Omental fat pad (tissue), 4 donors: ENCODE results near the gene DVL1. TPM values are rescaled to one million over a fixed set of nuclear protein-coding genes. Genes with fewer than 3 reads are reported as not detected.
"Not testable (repeated sequence)": the region's sequence is repeated elsewhere in the genome, so short reads cannot be mapped to it uniquely, and the experiment has no call there.

ENCODE experiments used
- ATAC-seq: fragments of 150-250 bp; one replicate; pipeline ENCODE4 v1.9.1; 2016; ENCODE audit warnings: mild to moderate bottlenecking, moderate library complexity; ENCODE audit not compliant: low FRiP score
- DNase-seq: peaks from one replicate; pipeline ENCODE4 v3.0.0-alpha.2; 2019; ENCODE audit warnings: low spot score
- total RNA-seq, 4 donors: library from RNA; depleted of rRNA; stranded (reverse); fragments of >200 nt; gene quantifications; one replicate each; pipeline ENCODE4 v1.1.0, GENCODE V29; 2016
- TF ChIP-seq, protein P1 (sequence below), 3 donors: fragments of 450-650 bp; IDR thresholded peaks; one replicate each; pipeline ENCODE4 v1.5.1; 2016 to 2017; ENCODE audit warnings: antibody characterized with exemption in 3 of 3, mild to moderate bottlenecking in 3 of 3, moderate library complexity in 2 of 3

The DVL1 gene
- total RNA-seq, 4 donors from 2014 or later, result 56.6 to 65.0 (median 61.8) TPM

DNA sequence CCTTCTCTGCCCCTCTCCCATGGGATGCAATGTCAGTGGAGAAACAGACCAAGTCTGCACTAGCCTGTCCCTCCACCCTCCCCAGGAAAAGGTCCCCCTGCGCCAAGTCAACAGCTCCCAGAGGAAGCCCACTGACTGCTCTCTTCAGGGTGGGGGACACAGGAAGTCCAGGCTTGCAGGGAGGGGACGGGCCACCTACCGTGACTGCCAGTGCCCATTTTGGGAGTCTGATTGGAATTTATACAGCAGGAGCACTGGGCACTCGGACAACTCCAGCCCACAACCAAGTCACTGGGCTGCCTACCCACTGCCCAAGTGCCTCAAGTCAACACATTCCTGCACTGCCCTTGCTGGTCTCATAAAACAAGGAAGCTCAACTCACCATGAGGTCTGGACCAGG is 43.8 kb upstream of the DVL1 start:
- DNase-seq (no peak), ATAC-seq (no peak)
- TF ChIP-seq, protein P1, sequence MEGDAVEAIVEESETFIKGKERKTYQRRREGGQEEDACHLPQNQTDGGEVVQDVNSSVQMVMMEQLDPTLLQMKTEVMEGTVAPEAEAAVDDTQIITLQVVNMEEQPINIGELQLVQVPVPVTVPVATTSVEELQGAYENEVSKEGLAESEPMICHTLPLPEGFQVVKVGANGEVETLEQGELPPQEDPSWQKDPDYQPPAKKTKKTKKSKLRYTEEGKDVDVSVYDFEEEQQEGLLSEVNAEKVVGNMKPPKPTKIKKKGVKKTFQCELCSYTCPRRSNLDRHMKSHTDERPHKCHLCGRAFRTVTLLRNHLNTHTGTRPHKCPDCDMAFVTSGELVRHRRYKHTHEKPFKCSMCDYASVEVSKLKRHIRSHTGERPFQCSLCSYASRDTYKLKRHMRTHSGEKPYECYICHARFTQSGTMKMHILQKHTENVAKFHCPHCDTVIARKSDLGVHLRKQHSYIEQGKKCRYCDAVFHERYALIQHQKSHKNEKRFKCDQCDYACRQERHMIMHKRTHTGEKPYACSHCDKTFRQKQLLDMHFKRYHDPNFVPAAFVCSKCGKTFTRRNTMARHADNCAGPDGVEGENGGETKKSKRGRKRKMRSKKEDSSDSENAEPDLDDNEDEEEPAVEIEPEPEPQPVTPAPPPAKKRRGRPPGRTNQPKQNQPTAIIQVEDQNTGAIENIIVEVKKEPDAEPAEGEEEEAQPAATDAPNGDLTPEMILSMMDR (IDR thresholded peaks at IDR 0.05), result no peak

DNA sequence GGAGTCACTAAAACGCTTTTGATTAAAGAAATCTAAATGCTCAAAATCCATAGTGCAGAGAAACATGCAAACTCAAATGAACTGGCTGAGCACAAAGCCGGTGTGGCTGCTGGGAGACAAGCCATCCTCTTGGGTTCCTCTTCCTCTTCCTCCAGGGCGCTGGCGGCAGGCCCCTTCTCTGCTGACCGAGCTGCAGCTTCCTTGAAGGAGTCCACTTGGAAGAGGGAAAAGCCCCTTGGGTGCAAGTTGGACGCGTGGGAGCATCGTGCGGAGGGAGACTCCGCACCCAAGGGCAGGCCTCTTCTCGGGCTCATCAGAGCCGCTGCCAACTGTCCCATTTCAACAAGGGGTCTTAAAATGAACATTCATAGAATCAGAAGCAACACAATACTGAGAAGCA is 42.0 kb upstream of the DVL1 start:
- no peak for ATAC-seq
- TF ChIP-seq, protein P1 (IDR thresholded peaks at IDR 0.05), result no peak
- DNase-seq, result no peak

DNA sequence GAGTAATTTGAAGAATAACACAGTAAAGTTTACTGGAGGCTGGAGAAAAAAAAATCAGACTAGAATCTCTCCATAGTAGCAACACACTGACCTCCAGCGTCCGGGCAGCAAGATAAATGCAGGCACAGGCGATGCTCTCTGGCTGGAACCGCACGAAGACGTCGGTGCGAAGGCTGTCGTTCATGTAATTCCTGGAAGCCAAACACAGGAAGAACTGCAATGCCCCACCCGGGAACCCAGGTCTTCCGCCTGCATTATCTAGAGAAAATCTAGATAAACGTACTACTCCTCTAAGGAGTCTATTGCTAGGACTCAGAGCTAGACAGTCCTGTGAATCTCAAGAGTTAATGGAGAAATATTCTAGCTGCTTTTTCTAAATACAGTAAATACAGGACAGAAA is 41.5 kb upstream of the DVL1 start:
- no peak for ATAC-seq
- TF ChIP-seq, protein P1 (IDR thresholded peaks at IDR 0.05), result no peak
- DNase-seq, result no peak

DNA sequence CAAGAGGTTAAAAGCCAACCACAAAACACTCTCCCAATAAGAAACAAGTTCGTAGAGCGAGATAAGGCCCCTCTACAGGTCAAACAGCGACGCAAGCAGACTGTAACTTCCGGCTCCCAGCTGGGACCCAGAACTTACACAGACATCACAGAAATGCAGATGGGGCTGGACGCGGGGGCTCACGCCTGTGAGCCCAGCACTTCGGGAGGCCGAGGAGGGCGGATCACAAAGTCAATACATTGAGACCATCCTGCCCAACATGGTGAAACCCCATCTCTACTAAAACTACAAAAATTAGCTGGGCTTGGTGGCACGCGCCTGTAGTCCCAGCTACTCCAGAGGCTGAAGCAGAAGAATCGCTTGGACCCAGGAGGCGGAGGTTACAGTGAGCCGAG is 38.9 kb upstream of the DVL1 start:
- ATAC-seq (no peak), DNase-seq (no peak)
- TF ChIP-seq, protein P1 (IDR thresholded peaks at IDR 0.05), result no peak

GRCh38 chr1:1387098-1388077 is 38.2 kb upstream of the DVL1 start:
- ATAC-seq, result no peak
- TF ChIP-seq, protein P1 (IDR thresholded peaks at IDR 0.05), result no peak

DNA sequence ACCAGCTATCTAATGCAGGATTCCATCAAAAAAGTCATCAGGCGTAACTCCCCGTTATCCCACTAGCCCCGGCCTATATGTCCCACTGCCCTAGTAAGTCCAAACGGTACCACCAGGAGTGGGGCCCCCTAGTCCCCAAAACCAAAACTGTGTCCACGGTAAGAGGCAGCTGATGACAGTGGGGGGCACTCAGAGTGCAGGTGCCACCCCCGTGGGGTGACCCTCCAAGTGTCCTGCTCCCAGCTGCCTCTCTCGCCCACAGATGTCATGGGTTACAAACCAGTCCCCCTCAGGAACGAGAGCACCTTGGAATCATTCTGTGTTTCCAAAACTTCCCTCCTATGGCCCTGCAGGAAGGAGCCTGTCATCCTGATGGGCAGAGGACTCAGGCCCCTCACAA is 36.7 kb upstream of the DVL1 start:
- no peak for DNase-seq
- TF ChIP-seq, protein P1 (IDR thresholded peaks at IDR 0.05), result no peak
- ATAC-seq, result no peak

More at GRCh38 chr1:1387098-1388077, 38.2 kb upstream of the DVL1 start:
- DNase-seq, result no peak

DNA sequence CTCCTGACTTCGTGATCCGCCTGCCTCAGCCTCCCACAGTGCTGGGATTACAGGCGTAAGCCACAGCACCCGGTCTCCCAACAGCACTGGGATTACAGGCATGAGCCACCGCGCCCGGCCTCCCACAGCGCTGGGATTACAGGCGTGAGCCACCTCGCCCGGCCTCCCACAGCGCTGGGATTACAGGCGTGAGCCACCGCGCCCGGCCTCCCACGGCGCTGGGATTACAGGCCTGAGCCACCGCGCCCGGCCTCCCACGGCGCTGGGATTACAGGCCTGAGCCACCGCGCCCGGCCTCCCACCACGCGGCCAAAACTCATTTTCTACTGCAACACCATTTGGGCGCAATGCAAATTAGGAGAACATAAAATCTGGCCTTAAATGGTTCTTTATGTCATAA is 36.1 kb upstream of the DVL1 start:
- not testable (repeated sequence) for ATAC-seq, DNase-seq
